HG03060 (cell line): ENCODE measurements around the gene LRRC15.

Experiments used
- ATAC-seq: cut with Tn5 transposase; IDR thresholded peaks from one replicate; pipeline ENCODE4 v1.9.1; 2021; ENCODE audit warnings: low read depth, moderate number of reproducible peaks; ENCODE audit not compliant: unreplicated experiment

LRRC15 gene

DNA sequence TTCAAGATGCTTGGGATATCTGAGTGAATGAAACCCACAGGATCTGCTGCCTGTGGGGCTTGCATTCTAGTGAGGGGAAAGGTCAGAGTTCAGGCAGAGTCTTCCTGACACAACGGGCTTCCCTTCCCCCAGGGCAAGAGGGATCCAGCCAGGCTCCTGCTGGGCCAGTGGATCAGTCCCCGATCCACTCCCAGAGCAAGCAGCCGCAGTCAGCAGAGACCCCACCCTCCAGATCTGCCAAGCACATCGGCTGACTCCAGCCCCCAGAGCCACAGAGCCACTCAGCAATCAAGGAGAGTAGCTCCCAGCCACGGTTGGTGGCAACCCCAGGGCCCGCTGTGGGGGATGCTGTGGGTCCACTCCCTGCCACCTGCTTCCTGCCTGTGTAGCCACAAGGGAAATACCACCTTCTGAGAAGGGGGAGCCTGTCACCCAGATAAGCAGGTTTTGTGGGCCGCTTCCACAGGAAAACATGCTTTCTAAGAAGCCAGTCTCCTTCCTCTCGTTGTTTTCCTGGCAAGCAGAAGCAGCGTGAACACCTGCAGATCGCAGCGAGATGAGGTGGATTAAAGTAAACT lies 63.3 kb downstream of the LRRC15 start:
- no peak for ATAC-seq

DNA sequence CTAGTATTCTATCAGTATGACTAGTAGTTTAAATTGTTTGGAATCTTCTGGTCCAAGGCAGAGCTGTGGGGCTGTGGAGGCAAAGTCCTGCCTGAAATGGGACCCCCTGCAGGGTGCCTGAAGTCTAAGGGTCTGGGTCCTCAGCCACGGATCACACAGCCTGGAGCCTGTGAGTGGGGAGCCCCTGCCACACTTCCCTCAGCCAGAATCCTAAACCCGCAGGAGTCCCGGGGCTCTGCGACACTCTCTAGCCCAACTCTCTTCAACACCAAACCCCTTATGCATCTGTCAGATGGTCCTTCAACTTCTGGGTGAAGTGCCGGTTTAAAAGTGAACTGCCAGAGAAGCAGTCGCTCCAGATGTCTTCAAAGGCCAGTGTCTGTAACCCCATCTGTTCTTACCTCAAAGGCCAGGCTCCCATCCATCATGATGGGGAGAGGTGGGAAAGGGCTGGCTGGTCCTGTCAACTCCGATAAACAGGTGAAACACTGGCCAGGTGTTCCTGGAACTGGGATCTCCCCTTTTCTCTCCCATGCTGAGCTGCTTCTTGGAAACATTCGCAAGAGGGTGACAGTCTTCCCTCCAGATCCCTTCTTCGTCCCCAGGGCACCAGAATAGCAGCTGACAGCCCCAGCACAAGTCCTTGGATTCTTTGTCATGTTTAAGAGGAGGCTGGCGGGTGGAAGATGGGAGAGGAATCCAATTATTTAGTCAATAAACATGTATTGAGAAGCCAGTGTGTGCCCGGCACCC lies 64.0 kb downstream of the LRRC15 start:
- no peak for ATAC-seq
